Lung (tissue), 12 donors: ENCODE results near the gene GOLT1A. TPM values are rescaled to one million over a fixed set of nuclear protein-coding genes. Genes with fewer than 3 reads are reported as not detected.

Experiments
- ATAC-seq: fragments of 200-7000 bp; cut with Tn5 transposase; one replicate; pipeline ENCODE4 v1.9.1; 2020; ENCODE audit warnings: moderate number of reproducible peaks; ENCODE audit not compliant: insufficient read depth, low FRiP score
- DNase-seq, 3 donors: peaks; one replicate each; pipeline ENCODE4 v3.0.0-alpha.2; 2013 to 2017
- H3K27ac ChIP-seq, 2 donors: one replicate each; pipeline ENCODE4 v1.5.1; 2013; ENCODE audit warnings: mild to moderate bottlenecking in 2 of 2, moderate library complexity in 2 of 2, control low read depth in 1 of 2, inconsistent platforms in 1 of 2, low read depth in 1 of 2, low read length in 1 of 2
- H3K27me3 ChIP-seq, 3 donors: one replicate each; pipeline ENCODE4 v1.5.1; 2013; ENCODE audit warnings: low read length in 2 of 3; ENCODE audit not compliant: control insufficient read depth in 3 of 3, insufficient read depth in 3 of 3
- H3K36me3 ChIP-seq, 4 donors: one replicate each; pipeline ENCODE4 v1.5.1; 2013; ENCODE audit warnings: low read length in 4 of 4, mild to moderate bottlenecking in 1 of 4, moderate library complexity in 1 of 4; ENCODE audit not compliant: control insufficient read depth in 4 of 4, insufficient read depth in 4 of 4
- H3K4me1 ChIP-seq, 5 donors: one replicate each; pipeline ENCODE4 v1.5.1; 2013; ENCODE audit warnings: low read length in 5 of 5, mild to moderate bottlenecking in 2 of 5, moderate library complexity in 1 of 5; ENCODE audit not compliant: control insufficient read depth in 5 of 5, insufficient read depth in 5 of 5
- H3K4me3 ChIP-seq: one replicate; pipeline ENCODE4 v1.5.1; 2013; ENCODE audit warnings: mild to moderate bottlenecking, control low read depth, moderate library complexity
- H3K9ac ChIP-seq, 2 donors: one replicate each; pipeline ENCODE4 v1.5.1; 2013; ENCODE audit warnings: low read length in 2 of 2, control low read depth in 1 of 2; ENCODE audit not compliant: insufficient read depth in 1 of 2
- H3K9me3 ChIP-seq, 4 donors: one replicate each; pipeline ENCODE4 v1.5.1; 2013; ENCODE audit warnings: low read length in 3 of 4, mild to moderate bottlenecking in 1 of 4, moderate library complexity in 1 of 4; ENCODE audit not compliant: control insufficient read depth in 4 of 4, insufficient read depth in 3 of 4
- WGBS, 2 donors: extraction: QIAGEN DNeasy Blood & Tissue Kit; methylation state at CpG; one replicate each; pipeline ENCODE4 v1.1.7; 2013; 5-methylcytosine and 5-hydroxymethylcytosine counted together
- polyA plus RNA-seq, 2 donors: library from polyadenylated mRNA; stranded (reverse); fragments of 200-250 nt; gene quantifications; one replicate each; pipeline ENCODE4 v1.2.1, GENCODE V29; 2013
- total RNA-seq, 2 donors: library from RNA; depleted of rRNA in 1 of 2; stranded (reverse); fragments of >200 nt in 1 of 2; gene quantifications; one replicate each; pipeline ENCODE4 v1.2.1, GENCODE V29; 2014 to 2021
- TF ChIP-seq, protein P1 (sequence below): IDR thresholded peaks from 2 replicates; pipeline ENCODE4 v1.5.1; 2012; ENCODE audit warnings: mild to moderate bottlenecking; ENCODE audit errors: control extremely low read depth, extremely low read depth
- donor health status: control.
- donor health status: control.
- donor health status: Bipolar disorder and iron deficiency.
- donor health status: healthy.
- donor health status: DM: yes; HTN: yes; CAD: no.

GOLT1A gene
- total and polyA plus RNA-seq, 4 donors: 4.1 to 23.8 (median 7.7) TPM

DNA sequence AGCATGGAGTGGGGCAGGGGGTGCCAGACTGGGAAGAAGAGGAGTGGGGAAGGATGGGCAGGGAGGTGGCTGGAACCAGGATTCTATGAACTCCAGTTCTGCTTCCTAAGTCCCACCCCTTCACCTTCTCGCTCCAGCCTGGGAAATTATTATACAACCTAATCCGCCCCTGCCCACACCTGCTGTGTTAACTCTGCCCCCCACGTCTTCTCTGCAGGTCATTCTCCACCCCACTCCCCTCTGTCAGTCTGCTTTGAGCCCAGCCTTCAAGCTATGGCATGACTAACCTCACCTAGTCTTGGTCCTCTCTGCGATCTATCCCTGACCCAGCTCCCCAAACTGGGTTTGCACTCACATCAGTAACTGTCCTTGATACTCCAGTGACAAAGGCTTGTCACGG, 46.0 kb upstream of the GOLT1A start:
- DNase-seq (no peak), ATAC-seq (no peak)
- no peak overlapping the region for H3K27ac ChIP-seq
- H3K9me3 ChIP-seq: no peaks in the 10 kb centered on the region
- no peaks in the 10 kb centered on the region for H3K27me3 ChIP-seq
- WGBS, 2 donors: 92 to 94% methylated on average over 5 of the region's 5 CpGs
- peaks cover 0 to 3% (median 0%) of the 10 kb centered on the region in 4 donors for H3K36me3 ChIP-seq
- H3K4me1 ChIP-seq: peaks cover 0 to 8% (median 0%) of the 10 kb centered on the region in 5 donors
- H3K9ac ChIP-seq: no peak overlapping the region
- no peak overlapping the region for H3K4me3 ChIP-seq
- TF ChIP-seq, protein P1, sequence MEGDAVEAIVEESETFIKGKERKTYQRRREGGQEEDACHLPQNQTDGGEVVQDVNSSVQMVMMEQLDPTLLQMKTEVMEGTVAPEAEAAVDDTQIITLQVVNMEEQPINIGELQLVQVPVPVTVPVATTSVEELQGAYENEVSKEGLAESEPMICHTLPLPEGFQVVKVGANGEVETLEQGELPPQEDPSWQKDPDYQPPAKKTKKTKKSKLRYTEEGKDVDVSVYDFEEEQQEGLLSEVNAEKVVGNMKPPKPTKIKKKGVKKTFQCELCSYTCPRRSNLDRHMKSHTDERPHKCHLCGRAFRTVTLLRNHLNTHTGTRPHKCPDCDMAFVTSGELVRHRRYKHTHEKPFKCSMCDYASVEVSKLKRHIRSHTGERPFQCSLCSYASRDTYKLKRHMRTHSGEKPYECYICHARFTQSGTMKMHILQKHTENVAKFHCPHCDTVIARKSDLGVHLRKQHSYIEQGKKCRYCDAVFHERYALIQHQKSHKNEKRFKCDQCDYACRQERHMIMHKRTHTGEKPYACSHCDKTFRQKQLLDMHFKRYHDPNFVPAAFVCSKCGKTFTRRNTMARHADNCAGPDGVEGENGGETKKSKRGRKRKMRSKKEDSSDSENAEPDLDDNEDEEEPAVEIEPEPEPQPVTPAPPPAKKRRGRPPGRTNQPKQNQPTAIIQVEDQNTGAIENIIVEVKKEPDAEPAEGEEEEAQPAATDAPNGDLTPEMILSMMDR: no peak

DNA sequence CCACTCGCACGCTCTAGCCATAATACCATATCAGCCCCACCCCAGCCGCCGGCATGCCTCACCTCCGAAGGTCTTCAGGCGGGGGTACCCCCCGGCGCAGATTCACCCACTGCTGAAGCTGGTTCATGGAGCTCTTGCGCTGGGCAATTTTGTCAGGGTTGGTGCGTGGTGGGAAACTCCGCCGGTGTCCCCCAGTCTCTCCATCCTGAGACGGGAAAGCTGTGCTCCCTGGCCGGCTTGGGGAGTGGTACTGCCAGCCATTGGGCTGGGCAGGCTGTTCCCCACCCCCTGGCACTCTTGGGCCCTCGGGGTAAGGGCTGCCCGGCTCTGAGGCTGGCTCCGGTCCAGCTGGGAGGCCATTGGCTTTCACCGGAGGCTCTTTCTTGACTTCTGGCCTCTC, 45.4 kb upstream of the GOLT1A start:
- no peak overlapping the region for H3K9ac ChIP-seq
- TF ChIP-seq, protein P1: no peak
- H3K4me1 ChIP-seq: peaks cover 0 to 8% (median 0%) of the 10 kb centered on the region in 5 donors
- no peaks in the 10 kb centered on the region for H3K27me3 ChIP-seq
- 90% methylated on average over 18 of the region's 18 CpGs for WGBS, 2 donors
- DNase-seq (no peak), ATAC-seq (no peak)
- H3K9me3 ChIP-seq: no peaks in the 10 kb centered on the region
- H3K4me3 ChIP-seq: no peak overlapping the region
- no peak overlapping the region for H3K27ac ChIP-seq
- H3K36me3 ChIP-seq: peaks cover 0 to 3% (median 0%) of the 10 kb centered on the region in 4 donors

DNA sequence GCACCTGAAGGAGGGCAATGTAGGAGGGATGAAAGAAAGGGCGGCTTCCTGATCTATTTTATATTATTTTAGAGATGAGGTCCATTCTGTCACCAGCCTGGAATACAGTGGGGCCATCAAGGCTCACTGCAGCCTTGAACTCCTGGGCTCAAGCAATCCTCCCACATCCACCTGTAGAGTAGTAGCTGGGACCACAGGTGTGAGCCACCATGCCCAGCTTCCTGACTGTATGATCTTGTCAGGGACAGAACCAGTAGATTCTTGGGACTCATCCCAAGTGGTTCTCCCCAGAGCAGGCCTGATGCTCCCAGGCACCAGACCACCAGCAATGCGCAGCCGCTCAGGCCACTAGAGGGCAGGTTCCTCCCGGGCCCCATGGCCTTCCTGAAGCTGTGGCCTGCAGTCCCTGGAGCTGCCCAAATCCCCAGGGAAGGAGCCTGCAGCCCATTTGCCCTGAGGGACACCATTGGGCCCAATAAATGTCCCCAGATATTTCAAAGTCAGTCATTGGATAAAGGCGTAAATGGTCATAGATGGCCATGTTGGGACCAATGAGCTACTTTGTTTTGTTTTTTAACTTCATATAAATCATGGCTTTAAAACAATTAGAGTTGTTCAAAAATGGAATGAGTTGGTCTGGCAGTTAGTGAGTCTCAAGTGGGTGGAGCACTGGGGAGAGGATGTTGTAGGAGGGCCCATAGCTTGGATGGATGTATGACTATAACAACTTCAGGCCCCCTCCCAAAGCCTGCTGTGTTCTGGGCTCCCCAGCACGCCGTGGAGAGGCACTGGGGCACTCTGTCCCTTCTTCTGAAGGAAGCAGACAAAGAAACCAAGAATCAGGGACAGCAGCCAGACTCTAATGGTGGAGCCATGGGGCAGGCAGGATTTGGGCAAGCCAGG, 44.7 kb upstream of the GOLT1A start:
- peaks cover 0 to 4% (median 0%) of the 10 kb centered on the region in 5 donors for H3K4me1 ChIP-seq
- H3K27ac ChIP-seq: no peak overlapping the region
- no peak overlapping the region for H3K9ac ChIP-seq
- no peaks in the 10 kb centered on the region for H3K27me3 ChIP-seq
- peaks cover 0 to 3% (median 0%) of the 10 kb centered on the region in 4 donors for H3K36me3 ChIP-seq
- ATAC-seq (no peak), DNase-seq (peak; percentile 78 to 80 (median 79))
- 62 to 65% methylated on average over 7 of the region's 7 CpGs for WGBS, 2 donors
- H3K9me3 ChIP-seq: no peaks in the 10 kb centered on the region
- TF ChIP-seq, protein P1: peak; percentile 52
- H3K4me3 ChIP-seq: no peak overlapping the region
